ENCODE measurements around the gene POLA2. TPM values are rescaled to one million over a fixed set of nuclear protein-coding genes. Genes with fewer than 3 reads are reported as not detected.

POLA2 gene
- polyA plus RNA-seq, 2 of the 4 experiments (the other 2 are of a cell fraction) = 34.5 to 52.3 TPM

DNA sequence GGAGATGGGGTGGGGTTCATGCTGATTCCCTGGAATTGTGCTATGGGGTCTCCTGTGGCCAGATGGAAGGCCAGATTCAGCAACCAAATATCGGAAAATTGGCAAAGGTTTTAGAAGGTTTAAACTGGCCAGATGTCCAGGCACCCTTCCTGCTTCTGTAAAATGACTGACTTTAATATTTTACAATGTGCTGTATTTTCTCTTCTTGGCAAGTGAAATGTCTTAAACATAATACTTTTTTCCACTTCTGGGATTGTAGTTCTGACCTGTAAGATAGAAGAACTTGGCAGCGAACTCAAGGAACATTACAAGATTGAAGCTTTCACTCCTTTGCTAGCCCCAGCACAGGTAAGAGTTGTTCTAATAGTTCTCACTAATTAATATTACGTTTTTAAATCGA lies 17.5 kb downstream of the POLA2 start:
- 88% methylated on average over 4 of the region's 4 CpGs for WGBS (ENCODE audit: missing lambda C conversion rate)
- ChIA-PET CTCF (interaction anchor here (76.3 to 78.3 kb wide), 2 partner anchors 1 to 36 kb away, joined by 3090 read pairs; partner anchors contain the start of genes CDC42EP2, DPF2, POLA2 and TIGD3), POLR2A (interaction anchor here (0.9 to 2.5 kb wide), 5 partner anchors 14 to 143 kb away, joined by 3 to 25 read pairs (median 3); partner anchors contain the start of genes CDC42EP2, DPF2, NEAT1 and POLA2)
- FAIRE-seq (no peak), ATAC-seq (no peak), DNase-seq (ENCODE audit: low read depth in 1 of 2, low spot score in 1 of 2) (no peak)
- H3K9me3 ChIP-seq = no peaks in the 10 kb centered on the region
- TF ChIP-seq MAFK (IDR thresholded peaks at IDR 0.05; ENCODE audit: partially characterized antibody) (no peak), EHF (CRISPR knock-in tag; IDR thresholded peaks at IDR 0.05) (no peak)
- H3K4me3 ChIP-seq = no peak overlapping the region
- peaks cover 59% of the 10 kb centered on the region for H3K4me1 ChIP-seq
- peak overlapping the region; percentile 54 to 63; a peak in 5 of 6 replicates for H3K27ac ChIP-seq
- H3K4me2 ChIP-seq = peak overlapping the region; percentile 62

DNA sequence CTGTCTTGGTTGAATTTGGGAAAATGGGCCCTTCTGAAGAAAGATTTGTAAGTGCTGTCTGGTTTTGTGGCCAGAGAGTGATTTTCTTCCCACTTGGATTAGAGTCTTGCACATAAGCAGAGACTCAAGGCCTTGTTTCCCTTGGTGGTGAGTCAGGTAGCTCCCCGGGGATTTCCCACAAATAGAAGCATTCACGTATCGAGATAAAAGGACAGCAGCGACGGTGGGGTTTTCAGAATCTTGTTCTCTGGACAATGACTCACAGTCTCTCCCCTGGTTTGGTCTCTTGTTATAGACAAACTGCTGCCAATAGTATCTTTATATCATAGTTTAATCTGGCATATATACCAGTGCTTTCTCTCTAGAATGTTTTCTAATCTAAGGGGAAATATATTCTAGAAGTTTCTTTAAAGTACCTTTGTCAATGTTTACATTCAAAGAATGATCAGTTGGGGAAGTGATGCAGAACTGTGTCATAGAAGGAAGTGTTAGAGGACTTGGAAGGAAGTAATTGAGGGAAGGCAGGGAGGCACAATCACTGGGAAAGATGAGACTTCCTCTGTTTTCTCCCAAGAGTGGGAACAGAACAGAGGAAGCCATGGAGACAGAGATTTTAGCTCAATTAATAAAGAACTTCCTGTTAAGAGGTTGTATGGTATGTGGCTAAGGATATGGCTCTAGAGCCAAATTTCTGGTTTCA lies 18.1 kb downstream of the POLA2 start:
- H3K4me1 ChIP-seq = peaks cover 54% of the 10 kb centered on the region
- POLR2A ChIA-PET = interaction anchor here (1.1 to 2.5 kb wide), 4 partner anchors 13 to 143 kb away, joined by 3 to 25 read pairs (median 4); partner anchors contain the start of genes CDC42EP2, DPF2 and NEAT1

DNA sequence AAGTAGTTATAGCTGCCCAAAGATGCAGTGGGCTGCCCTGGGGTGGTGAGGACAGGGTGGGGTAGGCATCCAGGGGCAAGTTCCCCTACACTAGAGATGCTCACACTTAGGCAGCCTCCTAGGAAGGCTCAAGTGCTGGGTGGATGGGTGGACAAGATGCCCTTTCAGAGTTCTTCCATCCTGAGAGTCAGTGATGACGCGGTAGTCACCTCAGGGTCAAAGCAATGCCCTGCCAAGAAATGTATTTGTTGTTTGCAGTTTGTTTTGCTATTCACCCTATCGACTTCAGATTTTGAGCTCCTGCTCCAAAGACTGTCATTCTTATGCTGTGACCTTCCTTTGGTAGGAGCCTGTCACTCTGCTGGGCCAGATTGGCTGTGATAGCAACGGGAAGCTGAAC lies 18.9 kb downstream of the POLA2 start:
- peak overlapping the region; percentile 62 for H3K4me2 ChIP-seq
- H3K9me3 ChIP-seq = no peaks in the 10 kb centered on the region
- no peak for DNase-seq (ENCODE audit: low read depth in 1 of 2, low spot score in 1 of 2)
- no peak for FAIRE-seq
- ChIA-PET POLR2A (interaction anchor here (2.5 kb wide), 1 partner anchor 35 kb away, joined by 25 read pairs; the partner anchor contains the start of gene CDC42EP2), CTCF (interaction anchor here (0.7 to 78.3 kb wide), 4 partner anchors 0 to 228 kb away, joined by 3 to 3090 read pairs (median 1546); partner anchors contain the start of genes CDC42EP2, DPF2, POLA2 and TIGD3)
- H3K4me1 ChIP-seq = peaks cover 47% of the 10 kb centered on the region
- ATAC-seq = no peak
- 75% methylated on average over 4 of the region's 4 CpGs for WGBS (ENCODE audit: missing lambda C conversion rate)
- TF ChIP-seq EHMT2 (IDR thresholded peaks at IDR 0.05; ENCODE audit: low read depth) (no peak), ZNF302 (CRISPR knock-in tag; IDR thresholded peaks at IDR 0.05) (no peak), MYC (IDR thresholded peaks at IDR 0.05; ENCODE audit: borderline replicate concordance, low read length) (no peak), CHD2 (IDR thresholded peaks at IDR 0.05; ENCODE audit: low read length, partially characterized antibody) (no peak)
- H3K4me3 ChIP-seq = no peak overlapping the region
- peak overlapping the region; percentile 54 to 63; a peak in 5 of 6 replicates for H3K27ac ChIP-seq

More for the DNA sequence above, 18.1 kb downstream of the POLA2 start:
- Histone ChIP-seq H3K9me3 (no peaks in the 10 kb centered on the region), H3K4me2 (peak overlapping the region; percentile 62), H3K4me3 (no peak overlapping the region), H3K27ac (peak overlapping the region; percentile 54 to 63; a peak in 5 of 6 replicates)
- FAIRE-seq (no peak), ATAC-seq (peak; percentile 73 to 76), DNase-seq (ENCODE audit: low read depth in 1 of 2, low spot score in 1 of 2) (peak; percentile 81 to 84)
- CTCF ChIA-PET = interaction anchor here (1.0 to 78.3 kb wide), 3 partner anchors 1 to 229 kb away, joined by 3 to 3090 read pairs (median 3090); partner anchors contain the start of genes CDC42EP2, DPF2, POLA2 and TIGD3
- 6% methylated on average over 5 of the region's 5 CpGs for WGBS (ENCODE audit: missing lambda C conversion rate)
- TF ChIP-seq ZSCAN20 (CRISPR knock-in tag; IDR thresholded peaks at IDR 0.05) = no peak
- peak; percentile 52; the same call in 1 of the 2 replicates for TF ChIP-seq GATA3 (IDR thresholded peaks at IDR 0.05; ENCODE audit: borderline replicate concordance)
- TF ChIP-seq JUNB (IDR thresholded peaks at IDR 0.05) = peak; percentile 79
- TF ChIP-seq EHF (CRISPR knock-in tag; IDR thresholded peaks at IDR 0.05) = no peak
- peak in 1 of 2 experiments; percentile 27; a peak in 1 of 5 replicates for TF ChIP-seq EP300 (IDR thresholded peaks at IDR 0.05)
- no peak for TF ChIP-seq ZC3H11A (IDR thresholded peaks at IDR 0.05)
- TF ChIP-seq ZNF302 (CRISPR knock-in tag; IDR thresholded peaks at IDR 0.05) = no peak
- peak; percentile 63 for TF ChIP-seq FOSL2 (IDR thresholded peaks at IDR 0.05)
- TF ChIP-seq FOSL2 (CRISPR knock-in tag; IDR thresholded peaks at IDR 0.05) = peak; percentile 76
- TF ChIP-seq, protein P1, sequence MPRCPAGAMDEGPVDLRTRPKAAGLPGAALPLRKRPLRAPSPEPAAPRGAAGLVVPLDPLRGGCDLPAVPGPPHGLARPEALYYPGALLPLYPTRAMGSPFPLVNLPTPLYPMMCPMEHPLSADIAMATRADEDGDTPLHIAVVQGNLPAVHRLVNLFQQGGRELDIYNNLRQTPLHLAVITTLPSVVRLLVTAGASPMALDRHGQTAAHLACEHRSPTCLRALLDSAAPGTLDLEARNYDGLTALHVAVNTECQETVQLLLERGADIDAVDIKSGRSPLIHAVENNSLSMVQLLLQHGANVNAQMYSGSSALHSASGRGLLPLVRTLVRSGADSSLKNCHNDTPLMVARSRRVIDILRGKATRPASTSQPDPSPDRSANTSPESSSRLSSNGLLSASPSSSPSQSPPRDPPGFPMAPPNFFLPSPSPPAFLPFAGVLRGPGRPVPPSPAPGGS (IDR thresholded peaks at IDR 0.05) = peak; percentile 22; the same call in 1 of the 3 replicates
- TF ChIP-seq POLR2A (IDR thresholded peaks at IDR 0.05; ENCODE audit: low read length) = no peak
- TF ChIP-seq RCOR1 (IDR thresholded peaks at IDR 0.05; ENCODE audit: low read depth, low read length) = no peak

DNA sequence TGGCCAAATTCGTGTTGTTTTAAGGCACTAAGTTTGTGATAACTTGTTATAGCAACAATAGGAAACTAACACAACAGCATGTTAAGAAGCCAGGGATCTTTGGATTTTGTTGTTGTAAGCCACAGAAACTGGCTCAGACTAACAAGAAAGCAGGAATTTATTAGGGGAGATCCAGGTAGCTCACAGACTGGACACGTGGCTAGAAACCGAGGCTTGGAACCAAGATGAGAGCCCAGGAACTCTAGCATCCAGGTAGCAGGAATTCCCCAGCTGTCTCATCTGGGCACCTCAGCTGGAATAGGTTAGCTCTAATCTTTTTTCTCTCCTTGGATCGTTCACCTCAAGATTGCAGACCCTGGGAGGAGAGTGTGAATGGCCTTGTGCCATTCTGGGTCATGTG lies 24.9 kb downstream of the POLA2 start:
- no peak overlapping the region for H3K4me3 ChIP-seq
- 79% methylated on average over 4 of the region's 4 CpGs for WGBS (ENCODE audit: missing lambda C conversion rate)

More for the DNA sequence above, 24.9 kb downstream of the POLA2 start:
- no peaks in the 10 kb centered on the region for H3K9me3 ChIP-seq
- no peak overlapping the region for H3K27ac ChIP-seq
- POLR2A ChIA-PET = no interaction called here
- no peak overlapping the region for H3K4me2 ChIP-seq
- ATAC-seq = no peak
- DNase-seq (ENCODE audit: low read depth in 1 of 2, low spot score in 1 of 2) = no peak
- peaks cover 15% of the 10 kb centered on the region for H3K4me1 ChIP-seq
- CTCF ChIA-PET = interaction anchor here (1.0 to 78.3 kb wide), 3 partner anchors 6 to 64 kb away, joined by 3 to 3090 read pairs (median 3090); partner anchors contain the start of genes CDC42EP2, DPF2, POLA2 and TIGD3
- FAIRE-seq = no peak
- TF ChIP-seq POLR2A (IDR thresholded peaks at IDR 0.05; ENCODE audit: low read length) (no peak), EP300 (IDR thresholded peaks at IDR 0.05) (no peak), RFX5 (IDR thresholded peaks at IDR 0.05) (no peak), RNF2 (IDR thresholded peaks at IDR 0.05; ENCODE audit: borderline replicate concordance, low read depth) (no peak), EHMT2 (IDR thresholded peaks at IDR 0.05; ENCODE audit: low read depth) (no peak), HDAC2 (IDR thresholded peaks at IDR 0.05) (no peak), FOSB (CRISPR knock-in tag; IDR thresholded peaks at IDR 0.05) (no peak), NR3C1 (IDR thresholded peaks at IDR 0.05) (no peak), HEYL (CRISPR knock-in tag; IDR thresholded peaks at IDR 0.05) (no peak), GATA3 (IDR thresholded peaks at IDR 0.05; ENCODE audit: borderline replicate concordance) (no peak), CHD2 (IDR thresholded peaks at IDR 0.05; ENCODE audit: low read length, partially characterized antibody) (no peak), TFCP2L1 (CRISPR knock-in tag; IDR thresholded peaks at IDR 0.05) (no peak), HOXB13 (CRISPR knock-in tag; IDR thresholded peaks at IDR 0.05; ENCODE audit: low read depth) (no peak)
- TF ChIP-seq, protein P2, sequence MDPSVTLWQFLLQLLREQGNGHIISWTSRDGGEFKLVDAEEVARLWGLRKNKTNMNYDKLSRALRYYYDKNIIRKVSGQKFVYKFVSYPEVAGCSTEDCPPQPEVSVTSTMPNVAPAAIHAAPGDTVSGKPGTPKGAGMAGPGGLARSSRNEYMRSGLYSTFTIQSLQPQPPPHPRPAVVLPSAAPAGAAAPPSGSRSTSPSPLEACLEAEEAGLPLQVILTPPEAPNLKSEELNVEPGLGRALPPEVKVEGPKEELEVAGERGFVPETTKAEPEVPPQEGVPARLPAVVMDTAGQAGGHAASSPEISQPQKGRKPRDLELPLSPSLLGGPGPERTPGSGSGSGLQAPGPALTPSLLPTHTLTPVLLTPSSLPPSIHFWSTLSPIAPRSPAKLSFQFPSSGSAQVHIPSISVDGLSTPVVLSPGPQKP (IDR thresholded peaks at IDR 0.05; ENCODE audit: low read depth, low read length) = no peak

Measured in A549 (cell line).